HG03045 (cell line): ENCODE results near the gene JKAMP.

Experiments
- ATAC-seq: cut with Tn5 transposase; IDR thresholded peaks from one replicate; pipeline ENCODE4 v1.9.1; 2021; ENCODE audit warnings: mild to moderate bottlenecking, moderate library complexity; ENCODE audit not compliant: unreplicated experiment

JKAMP gene

GRCh38 chr14:59537476-59537875 lies 53.2 kb downstream of the JKAMP start:
- no peak for ATAC-seq

GRCh38 chr14:59538936-59539335 lies 54.6 kb downstream of the JKAMP start:
- ATAC-seq = no peak

GRCh38 chr14:59540852-59541251 lies 56.5 kb downstream of the JKAMP start:
- ATAC-seq = no peak

- ATAC-seq = no peak
Measured at GRCh38 chr14:59541731-59542130, 57.4 kb downstream of the JKAMP start.

GRCh38 chr14:59543873-59544272 lies 59.6 kb downstream of the JKAMP start:
- ATAC-seq = no peak

GRCh38 chr14:59547310-59547709 lies 63.0 kb downstream of the JKAMP start:
- no peak for ATAC-seq
